ENCODE data around the gene SMIM1.

Gene SMIM1

GRCh38 chr1:3777647-3778589, 5.4 kb downstream of the SMIM1 start:
- DNase-seq, result no peak

GRCh38 chr1:3778590-3779264, 6.2 kb downstream of the SMIM1 start:
- DNase-seq, result no peak

- no peak for DNase-seq
Measured at GRCh38 chr1:3779265-3779911, 6.8 kb downstream of the SMIM1 start.

- DNase-seq, result no peak
Measured at GRCh38 chr1:3779912-3780416, 7.4 kb downstream of the SMIM1 start.

GRCh38 chr1:3780901-3781300, 8.4 kb downstream of the SMIM1 start:
- no peak for DNase-seq

GRCh38 chr1:3783651-3784474, 11.3 kb downstream of the SMIM1 start:
- no peak for DNase-seq

- no peak for DNase-seq
Measured at GRCh38 chr1:3785045-3785444, 12.5 kb downstream of the SMIM1 start.

- DNase-seq, result no peak
Measured at GRCh38 chr1:3785456-3786157, 13.1 kb downstream of the SMIM1 start.

- DNase-seq, result no peak
Measured at GRCh38 chr1:3786468-3787348, 14.2 kb downstream of the SMIM1 start.

GRCh38 chr1:3787349-3787715, 14.8 kb downstream of the SMIM1 start:
- DNase-seq, result peak; percentile 51

GRCh38 chr1:3787745-3788605, 15.4 kb downstream of the SMIM1 start:
- DNase-seq, result no peak

GRCh38 chr1:3788756-3789420, 16.3 kb downstream of the SMIM1 start:
- no peak for DNase-seq

GRCh38 chr1:3789421-3790300, 17.1 kb downstream of the SMIM1 start:
- DNase-seq, result no peak

GRCh38 chr1:3790500-3790923, 18.0 kb downstream of the SMIM1 start:
- no peak for DNase-seq

GRCh38 chr1:3790952-3791351, 18.4 kb downstream of the SMIM1 start:
- DNase-seq, result no peak

GRCh38 chr1:3795453-3796214, 23.1 kb downstream of the SMIM1 start:
- no peak for DNase-seq

Measured in CD4-positive, alpha-beta T cell treated with Interleukin-17A for 4 hours (primary cell).